HepG2 (cell line): Measurements from ENCODE around the gene CLIC3. TPM values are rescaled to one million over a fixed set of nuclear protein-coding genes. Genes with fewer than 3 reads are reported as not detected.
A peak's percentile ranks its signal among the peaks of the same experiment; 100 is the strongest.

ENCODE experiments used
- BCL6 ChIP-seq: IDR thresholded peaks from 2 replicates; pipeline ENCODE4 v1.6.1; 2016; ENCODE audit warnings: missing genetic modification reagents, missing compliant biosample characterization
- CHD2 ChIP-seq: IDR thresholded peaks from 2 replicates; pipeline ENCODE4 v1.6.1; 2011; ENCODE audit warnings: low read depth, low read length, improper control_type of control experiment
- GABPB1 ChIP-seq: IDR thresholded peaks from 2 replicates; pipeline ENCODE4 v1.6.1; 2016; ENCODE audit warnings: mild to moderate bottlenecking, missing genetic modification reagents, moderate library complexity, missing compliant biosample characterization
- MED1 ChIP-seq: sonication (generic); formaldehyde crosslinking; IDR thresholded peaks from 2 replicates; pipeline ENCODE4 v1.4.0; 2020; ENCODE audit warnings: missing genetic modification reagents
- NBN ChIP-seq: fragments of 450-650 bp; conservative IDR thresholded peaks from 2 replicates; pipeline ENCODE4 v1.6.1; 2017
- PITX1 ChIP-seq: sonication (generic); formaldehyde crosslinking; IDR thresholded peaks from 2 replicates; pipeline ENCODE4 v1.5.1; 2020; ENCODE audit warnings: mild to moderate bottlenecking, missing genetic modification reagents
- RFX5 ChIP-seq: IDR thresholded peaks from 2 replicates; pipeline ENCODE4 v1.6.1; 2011; ENCODE audit warnings: low read depth, low read length, improper control_type of control experiment
- SYNCRIP ChIP-seq: fragments of 200-400 bp; formaldehyde crosslinking; IDR thresholded peaks from 2 replicates; pipeline ENCODE4 v1.6.1; 2018; ENCODE audit warnings: mild to moderate bottlenecking, low read depth, low read length; ENCODE audit not compliant: insufficient read depth
- TAF15 ChIP-seq: fragments of 200-400 bp; formaldehyde crosslinking; IDR thresholded peaks from one replicate; pipeline ENCODE4 v1.6.1; 2018; ENCODE audit warnings: mild to moderate bottlenecking, low read depth, low read length; ENCODE audit not compliant: poor library complexity, severe bottlenecking
- ZBTB42 ChIP-seq: sonication (generic); formaldehyde crosslinking; IDR thresholded peaks from 2 replicates; pipeline ENCODE4 v1.5.0; 2020; ENCODE audit warnings: mild to moderate bottlenecking, missing genetic modification reagents
- ZNF10 ChIP-seq: sonication (generic); formaldehyde crosslinking; IDR thresholded peaks from 2 replicates; pipeline ENCODE4 v1.4.0; 2020; ENCODE audit warnings: mild to moderate bottlenecking, low read depth, missing genetic modification reagents, borderline replicate concordance
- ZNF547 ChIP-seq: sonication (generic); formaldehyde crosslinking; IDR thresholded peaks from 2 replicates; pipeline ENCODE4 v1.5.1; 2020; ENCODE audit warnings: mild to moderate bottlenecking, missing genetic modification reagents
- ZNF879 ChIP-seq: sonication (generic); formaldehyde crosslinking; IDR thresholded peaks from 2 replicates; pipeline ENCODE4 v1.8.1; 2023; ENCODE audit warnings: missing genetic modification reagents
- ZSCAN30 ChIP-seq: sonication (generic); formaldehyde crosslinking; IDR thresholded peaks from 2 replicates; pipeline ENCODE4 v1.5.0; 2020; ENCODE audit warnings: mild to moderate bottlenecking, missing genetic modification reagents
- polyA plus RNA-seq, 8 experiments: library from polyadenylated mRNA; depleted of rRNA in 3 of 8; stranded (reverse) in 7 of 8; unstranded in 1 of 8; fragments of >200 nt; fragmentation: Illumina TruSeq in 4 of 8; extraction: Trizol in 4 of 8; gene quantifications; 2 replicates each; pipeline versions ENCODE4 v1.2.1 to v1.2.3, GENCODE V29; 2011 to 2016; ENCODE audit warnings: low read depth in 4 of 8, missing spikeins in 1 of 8, mixed read lengths in 1 of 8; ENCODE audit not compliant: insufficient read depth in 1 of 8
- total RNA-seq, 5 experiments: library from RNA; depleted of rRNA; stranded (reverse); fragments of >200 nt; fragmentation: Illumina TruSeq; extraction: Trizol; gene quantifications; 2 replicates each; pipeline ENCODE4 v1.2.3, GENCODE V29; 2016; ENCODE audit warnings: low read depth in 1 of 5
- TF ChIP-seq, protein P1 (sequence below): sonication (generic); formaldehyde crosslinking; IDR thresholded peaks from 2 replicates; pipeline ENCODE4 v1.8.0; 2022; ENCODE audit warnings: mild to moderate bottlenecking, missing genetic modification reagents; ENCODE audit not compliant: insufficient replicate concordance
- TF ChIP-seq, protein P2 (sequence below): IDR thresholded peaks from 2 replicates; pipeline ENCODE4 v1.6.1; 2018; ENCODE audit warnings: missing genetic modification reagents, mild to moderate bottlenecking, missing compliant biosample characterization
- TF ChIP-seq, protein P3 (sequence below), 2 experiments: fragments of 450-650 bp in 1 of 2; sonication (generic) in 1 of 2; formaldehyde crosslinking in 1 of 2; IDR thresholded peaks; 2 replicates each; pipeline versions ENCODE4 v1.6.1 to v1.8.0; 2016 to 2022; ENCODE audit warnings: antibody characterized with exemption in 1 of 2, mild to moderate bottlenecking in 1 of 2, missing genetic modification reagents in 1 of 2

Gene CLIC3
- total and polyA plus RNA-seq, 2 of the 13 experiments (the other 11 are each of a cell fraction or from before 2014, with no cell fraction given), result 0.51 to 1.5 TPM

DNA sequence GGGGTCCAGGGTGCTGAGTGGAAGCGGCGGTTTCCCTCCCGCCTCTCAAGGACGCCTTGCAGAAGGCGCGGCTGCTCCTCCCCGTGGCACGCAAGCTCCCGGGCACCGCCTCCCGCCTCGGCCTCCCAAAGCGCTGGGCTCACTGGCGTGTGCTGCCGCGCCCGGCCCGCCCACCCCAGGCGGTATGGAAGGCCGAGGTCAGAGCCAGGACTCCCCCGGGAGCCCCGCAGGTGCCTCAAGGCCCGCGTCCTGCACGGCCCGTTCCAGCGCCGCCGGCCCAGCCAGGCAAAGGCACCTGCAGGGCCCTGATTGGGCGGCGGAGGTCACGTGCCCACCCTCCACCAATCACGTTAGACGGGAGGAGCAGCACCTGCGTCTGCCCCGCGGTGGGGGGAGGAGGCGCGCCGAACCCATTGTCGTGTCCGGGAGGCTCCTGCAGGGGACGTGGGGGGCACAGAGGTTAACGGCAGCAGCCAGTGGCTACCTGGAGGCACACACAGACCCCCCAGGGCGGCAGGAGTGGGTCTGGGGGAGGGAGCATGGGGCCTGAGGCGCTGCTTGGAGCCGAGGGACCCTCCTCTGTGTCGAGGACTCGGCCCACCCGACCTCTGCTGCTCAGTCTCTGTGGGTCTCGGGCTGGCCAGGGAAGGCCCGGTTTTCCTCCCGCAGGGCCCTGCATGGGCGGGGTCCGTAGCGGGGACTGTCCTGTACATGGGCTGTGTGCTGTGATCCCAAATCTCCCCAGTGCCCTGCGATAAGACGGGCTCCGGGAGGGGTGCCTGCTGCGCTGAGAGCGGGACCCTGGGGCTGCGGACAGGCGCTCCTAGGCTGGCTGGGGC is 46.3 kb downstream of the CLIC3 start (continued):
- peak; percentile 47 for TF ChIP-seq MED1
- TF ChIP-seq, protein P1, sequence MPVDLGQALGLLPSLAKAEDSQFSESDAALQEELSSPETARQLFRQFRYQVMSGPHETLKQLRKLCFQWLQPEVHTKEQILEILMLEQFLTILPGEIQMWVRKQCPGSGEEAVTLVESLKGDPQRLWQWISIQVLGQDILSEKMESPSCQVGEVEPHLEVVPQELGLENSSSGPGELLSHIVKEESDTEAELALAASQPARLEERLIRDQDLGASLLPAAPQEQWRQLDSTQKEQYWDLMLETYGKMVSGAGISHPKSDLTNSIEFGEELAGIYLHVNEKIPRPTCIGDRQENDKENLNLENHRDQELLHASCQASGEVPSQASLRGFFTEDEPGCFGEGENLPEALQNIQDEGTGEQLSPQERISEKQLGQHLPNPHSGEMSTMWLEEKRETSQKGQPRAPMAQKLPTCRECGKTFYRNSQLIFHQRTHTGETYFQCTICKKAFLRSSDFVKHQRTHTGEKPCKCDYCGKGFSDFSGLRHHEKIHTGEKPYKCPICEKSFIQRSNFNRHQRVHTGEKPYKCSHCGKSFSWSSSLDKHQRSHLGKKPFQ, result peak; percentile 55
- TF ChIP-seq, protein P2, sequence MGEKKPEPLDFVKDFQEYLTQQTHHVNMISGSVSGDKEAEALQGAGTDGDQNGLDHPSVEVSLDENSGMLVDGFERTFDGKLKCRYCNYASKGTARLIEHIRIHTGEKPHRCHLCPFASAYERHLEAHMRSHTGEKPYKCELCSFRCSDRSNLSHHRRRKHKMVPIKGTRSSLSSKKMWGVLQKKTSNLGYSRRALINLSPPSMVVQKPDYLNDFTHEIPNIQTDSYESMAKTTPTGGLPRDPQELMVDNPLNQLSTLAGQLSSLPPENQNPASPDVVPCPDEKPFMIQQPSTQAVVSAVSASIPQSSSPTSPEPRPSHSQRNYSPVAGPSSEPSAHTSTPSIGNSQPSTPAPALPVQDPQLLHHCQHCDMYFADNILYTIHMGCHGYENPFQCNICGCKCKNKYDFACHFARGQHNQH, result peak; percentile 74
- peak; percentile 80; the same call in 1 of the 2 replicates for TF ChIP-seq ZBTB42 (CRISPR knock-in tag)
- TF ChIP-seq GABPB1 (CRISPR knock-in tag), result peak; percentile 76
- TF ChIP-seq SYNCRIP, result no peak
- TF ChIP-seq RFX5, result no peak
- TF ChIP-seq, protein P3, sequence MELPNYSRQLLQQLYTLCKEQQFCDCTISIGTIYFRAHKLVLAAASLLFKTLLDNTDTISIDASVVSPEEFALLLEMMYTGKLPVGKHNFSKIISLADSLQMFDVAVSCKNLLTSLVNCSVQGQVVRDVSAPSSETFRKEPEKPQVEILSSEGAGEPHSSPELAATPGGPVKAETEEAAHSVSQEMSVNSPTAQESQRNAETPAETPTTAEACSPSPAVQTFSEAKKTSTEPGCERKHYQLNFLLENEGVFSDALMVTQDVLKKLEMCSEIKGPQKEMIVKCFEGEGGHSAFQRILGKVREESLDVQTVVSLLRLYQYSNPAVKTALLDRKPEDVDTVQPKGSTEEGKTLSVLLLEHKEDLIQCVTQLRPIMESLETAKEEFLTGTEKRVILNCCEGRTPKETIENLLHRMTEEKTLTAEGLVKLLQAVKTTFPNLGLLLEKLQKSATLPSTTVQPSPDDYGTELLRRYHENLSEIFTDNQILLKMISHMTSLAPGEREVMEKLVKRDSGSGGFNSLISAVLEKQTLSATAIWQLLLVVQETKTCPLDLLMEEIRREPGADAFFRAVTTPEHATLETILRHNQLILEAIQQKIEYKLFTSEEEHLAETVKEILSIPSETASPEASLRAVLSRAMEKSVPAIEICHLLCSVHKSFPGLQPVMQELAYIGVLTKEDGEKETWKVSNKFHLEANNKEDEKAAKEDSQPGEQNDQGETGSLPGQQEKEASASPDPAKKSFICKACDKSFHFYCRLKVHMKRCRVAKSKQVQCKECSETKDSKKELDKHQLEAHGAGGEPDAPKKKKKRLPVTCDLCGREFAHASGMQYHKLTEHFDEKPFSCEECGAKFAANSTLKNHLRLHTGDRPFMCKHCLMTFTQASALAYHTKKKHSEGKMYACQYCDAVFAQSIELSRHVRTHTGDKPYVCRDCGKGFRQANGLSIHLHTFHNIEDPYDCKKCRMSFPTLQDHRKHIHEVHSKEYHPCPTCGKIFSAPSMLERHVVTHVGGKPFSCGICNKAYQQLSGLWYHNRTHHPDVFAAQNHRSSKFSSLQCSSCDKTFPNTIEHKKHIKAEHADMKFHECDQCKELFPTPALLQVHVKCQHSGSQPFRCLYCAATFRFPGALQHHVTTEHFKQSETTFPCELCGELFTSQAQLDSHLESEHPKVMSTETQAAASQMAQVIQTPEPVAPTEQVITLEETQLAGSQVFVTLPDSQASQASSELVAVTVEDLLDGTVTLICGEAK (IDR thresholded peaks at IDR 0.05), result no peak
- TF ChIP-seq, protein P3 (CRISPR knock-in tag; IDR thresholded peaks at IDR 0.05), result peak; percentile 46; the same call in 1 of the 2 replicates
- TF ChIP-seq CHD2, result no peak
- TF ChIP-seq BCL6 (CRISPR knock-in tag), result no peak; the same call in 1 of the 2 replicates
- TF ChIP-seq ZNF10, result no peak
- TF ChIP-seq NBN, result no peak
- TF ChIP-seq ZNF879 (CRISPR knock-in tag), result peak; percentile 83; the same call in 1 of the 2 replicates
- TF ChIP-seq TAF15, result peak; percentile 42
- peak; percentile 73 for TF ChIP-seq ZNF547
- no peak; the same call in 1 of the 2 replicates for TF ChIP-seq PITX1 (CRISPR knock-in tag)
- no peak for TF ChIP-seq ZSCAN30 (CRISPR knock-in tag)
